Suprapubic skin (tissue), 4 donors: Measurements from ENCODE around the gene ATF7IP. TPM values are rescaled to one million over a fixed set of nuclear protein-coding genes. Genes with fewer than 3 reads are reported as not detected.
A peak's percentile ranks its signal among the peaks of the same experiment; 100 is the strongest.
"Not testable (repeated sequence)": the region's sequence is repeated elsewhere in the genome, so short reads cannot be mapped to it uniquely, and the experiment has no call there.

Source experiments
- DNase-seq, 2 donors: peaks; one replicate each; pipeline ENCODE4 v3.0.0-alpha.2; 2019; ENCODE audit warnings: low spot score in 2 of 2
- H3K27ac ChIP-seq: fragments of 200-600 bp; sonication (generic); one replicate; pipeline ENCODE4 v1.5.1; 2019
- H3K27me3 ChIP-seq: fragments of 200-600 bp; sonication (generic); one replicate; pipeline ENCODE4 v1.5.1; 2019
- H3K36me3 ChIP-seq: fragments of 200-600 bp; sonication (generic); one replicate; pipeline ENCODE4 v1.5.1; 2019
- H3K4me1 ChIP-seq: fragments of 200-600 bp; sonication (generic); one replicate; pipeline ENCODE4 v1.5.1; 2019
- H3K4me3 ChIP-seq: fragments of 200-600 bp; sonication (generic); one replicate; pipeline ENCODE4 v1.5.1; 2019; ENCODE audit warnings: mild to moderate bottlenecking
- H3K9me3 ChIP-seq: fragments of 200-600 bp; sonication (generic); one replicate; pipeline ENCODE4 v1.5.1; 2019
- CTCF ChIP-seq, 2 donors: fragments of 200-600 bp in 1 of 2; fragments of 450-650 bp in 1 of 2; sonication (generic) in 1 of 2; IDR thresholded peaks; one replicate each; pipeline ENCODE4 v1.5.1; 2016 to 2019; ENCODE audit warnings: antibody characterized with exemption in 2 of 2, mild to moderate bottlenecking in 1 of 2, moderate library complexity in 1 of 2
- EP300 ChIP-seq: sonication (generic); formaldehyde crosslinking; IDR thresholded peaks from one replicate; pipeline ENCODE4 v1.6.1; 2017; ENCODE audit warnings: antibody characterized with exemption
- POLR2A ChIP-seq, 2 donors: fragments of 450-650 bp; IDR thresholded peaks; one replicate each; pipeline ENCODE4 v1.6.1; 2017; ENCODE audit warnings: antibody characterized with exemption in 2 of 2, mild to moderate bottlenecking in 2 of 2, moderate library complexity in 2 of 2
- POLR2AphosphoS5 ChIP-seq, 3 donors: sonication (generic); formaldehyde crosslinking; IDR thresholded peaks; one replicate each; pipeline ENCODE4 v1.6.1; 2017; ENCODE audit warnings: antibody characterized with exemption in 3 of 3
- WGBS: methylation state at CpG from one replicate; pipeline ENCODE4 v1.1.5; 2018; 5-methylcytosine and 5-hydroxymethylcytosine counted together
- total RNA-seq, 4 donors: library from RNA; depleted of rRNA; stranded (reverse); fragments of >200 nt; gene quantifications; one replicate each; pipeline ENCODE4 v1.1.0, GENCODE V29; 2016

ATF7IP gene
- 10 to 100 TPM; 41.0 to 79.6 (median 59.2) TPM for total RNA-seq

- H3K27ac ChIP-seq: peak within 1 kb of the TSS; percentile 99
- TF ChIP-seq POLR2A (IDR thresholded peaks at IDR 0.05) (peak in 1 of 2 donors; percentile 63), EP300 (no peak), POLR2AphosphoS5 (IDR thresholded peaks at IDR 0.05) (peak; percentile 5 to 81 (median 76)), CTCF (IDR thresholded peaks at IDR 0.05) (no peak)
- no peaks in the 10 kb centered on the region for H3K27me3 ChIP-seq
- peak within 1 kb of the TSS; percentile 68 for H3K4me3 ChIP-seq
- WGBS: under 1% methylated on average over 48 of the region's 55 CpGs
- no peaks in the 10 kb centered on the region for H3K9me3 ChIP-seq
- H3K4me1 ChIP-seq: peaks cover 22% of the 10 kb centered on the region
- DNase-seq: peak; percentile 96 to 97
- H3K36me3 ChIP-seq: peaks cover 5% of the 10 kb centered on the region
Measured at GRCh38 chr12:14365294-14366208, at the start of gene ATF7IP. Gene ATF7IP (plus strand): TSS chr12:14365682. CDS start chr12:14423916, 58,234 bp downstream.

- H3K4me3 ChIP-seq: no peak overlapping the region
- H3K27me3 ChIP-seq: no peaks in the 10 kb centered on the region
- no peak overlapping the region for H3K27ac ChIP-seq
- no peak for TF ChIP-seq POLR2A (IDR thresholded peaks at IDR 0.05)
- no peak for TF ChIP-seq CTCF (IDR thresholded peaks at IDR 0.05)
- DNase-seq: no peak
- H3K4me1 ChIP-seq: no peaks in the 10 kb centered on the region
- 49% methylated on average over 4 of the region's 4 CpGs for WGBS
- H3K9me3 ChIP-seq: no peaks in the 10 kb centered on the region
- no peaks in the 10 kb centered on the region for H3K36me3 ChIP-seq
Measured at GRCh38 chr12:14317362-14318146, 47.9 kb upstream of the ATF7IP start.

- DNase-seq: not testable (repeated sequence)
Measured at GRCh38 chr12:14319704-14320427, 45.6 kb upstream of the ATF7IP start.

GRCh38 chr12:14322403-14322802 lies 43.1 kb upstream of the ATF7IP start:
- no peak for DNase-seq
- H3K9me3 ChIP-seq: no peaks in the 10 kb centered on the region
- H3K27me3 ChIP-seq: no peaks in the 10 kb centered on the region
- no peaks in the 10 kb centered on the region for H3K4me1 ChIP-seq
- no peaks in the 10 kb centered on the region for H3K36me3 ChIP-seq
- H3K4me3 ChIP-seq: no peak overlapping the region
- H3K27ac ChIP-seq: no peak overlapping the region
- TF ChIP-seq POLR2AphosphoS5 (IDR thresholded peaks at IDR 0.05) (no peak), POLR2A (IDR thresholded peaks at IDR 0.05) (no peak), CTCF (IDR thresholded peaks at IDR 0.05) (no peak)

More at GRCh38 chr12:14319704-14320427, 45.6 kb upstream of the ATF7IP start:
- WGBS: 93% methylated on average over 14 of the region's 38 CpGs
- not testable (repeated sequence) for H3K4me3 ChIP-seq, H3K27ac ChIP-seq, H3K9me3 ChIP-seq, H3K36me3 ChIP-seq, H3K4me1 ChIP-seq, H3K27me3 ChIP-seq

GRCh38 chr12:14325716-14326343 lies 39.7 kb upstream of the ATF7IP start:
- Histone ChIP-seq H3K27me3 (no peaks in the 10 kb centered on the region), H3K36me3 (no peaks in the 10 kb centered on the region), H3K27ac (no peak overlapping the region), H3K9me3 (no peaks in the 10 kb centered on the region), H3K4me1 (no peaks in the 10 kb centered on the region), H3K4me3 (no peak overlapping the region)
- TF ChIP-seq POLR2A (IDR thresholded peaks at IDR 0.05) (no peak), POLR2AphosphoS5 (IDR thresholded peaks at IDR 0.05) (no peak), CTCF (IDR thresholded peaks at IDR 0.05) (no peak), EP300 (no peak)
- no peak for DNase-seq
- 87% methylated on average over 11 of the region's 11 CpGs for WGBS
